Naive thymus-derived CD4-positive, alpha-beta T cell (primary cell): ENCODE data around the gene LDLRAD4. TPM values are rescaled to one million over a fixed set of nuclear protein-coding genes. Genes with fewer than 3 reads are reported as not detected.

Source experiments
- ATAC-seq: fragments of 150-1000 bp; cut with Tn5 transposase; 2 replicates; pipeline ENCODE4 v1.10.0; 2021; ENCODE audit warnings: mild to moderate bottlenecking, moderate library complexity
- CTCF ChIA-PET: fragments of 350-600 bp; sonication (Branson Sonifier 250); formaldehyde crosslinking; loops from one replicate; lab custom pipeline; 2021; ENCODE audit warnings: antibody characterized with exemption; lab: Charles Lee
- POLR2A ChIA-PET: fragments of 350-600 bp; sonication (Branson Sonifier 250); formaldehyde crosslinking; loops from one replicate; lab custom pipeline; 2021; ENCODE audit warnings: antibody characterized with exemption, inconsistent platforms; lab: Charles Lee
- DNase-seq, 9 donors: peaks; one replicate each; pipeline versions ENCODE4 v3.0.0 to v3.0.0-alpha.2; 2020 to 2022; ENCODE audit warnings: mixed read lengths in 1 of 9
- H3K27ac ChIP-seq: one replicate; pipeline ENCODE4 v1.7.0; 2013; ENCODE audit warnings: mild to moderate bottlenecking, low read depth, low read length, moderate library complexity
- H3K27me3 ChIP-seq, 2 donors: one replicate each; pipeline ENCODE4 v1.7.0; 2013; ENCODE audit warnings: low read length in 2 of 2, mild to moderate bottlenecking in 2 of 2, moderate library complexity in 2 of 2; ENCODE audit not compliant: control insufficient read depth in 2 of 2, insufficient read depth in 2 of 2
- H3K36me3 ChIP-seq, 3 experiments: 1 replicate in 2 of 3; 2 replicates in 1 of 3; pipeline ENCODE4 v1.7.0; 2013; ENCODE audit warnings: low read length in 3 of 3, mild to moderate bottlenecking in 3 of 3, moderate library complexity in 1 of 3; ENCODE audit not compliant: insufficient read depth in 3 of 3, control insufficient read depth in 2 of 3
- H3K4me1 ChIP-seq, 2 donors: one replicate each; pipeline ENCODE4 v1.7.0; 2013; ENCODE audit warnings: low read length in 2 of 2, mild to moderate bottlenecking in 2 of 2, moderate library complexity in 1 of 2; ENCODE audit not compliant: control insufficient read depth in 2 of 2, insufficient read depth in 2 of 2
- H3K4me3 ChIP-seq: 2 replicates; pipeline ENCODE4 v1.7.0; 2013; ENCODE audit warnings: mild to moderate bottlenecking, low read length
- H3K9me3 ChIP-seq, 3 experiments: 1 replicate in 2 of 3; 2 replicates in 1 of 3; pipeline ENCODE4 v1.7.0; 2013; ENCODE audit warnings: low read length in 3 of 3; ENCODE audit not compliant: control insufficient read depth in 2 of 3
- H3K27ac Mint-ChIP-seq, 9 donors: one replicate each; pipeline ENCODE4 v1.8.0; 2020 to 2022; ENCODE audit warnings: mixed read lengths in 9 of 9, mild to moderate bottlenecking in 8 of 9, moderate library complexity in 5 of 9, inconsistent platforms in 2 of 9
- H3K27me3 Mint-ChIP-seq, 5 donors: one replicate each; pipeline ENCODE4 v1.8.0; 2021 to 2022; ENCODE audit warnings: mixed read lengths in 5 of 5, mild to moderate bottlenecking in 1 of 5
- H3K36me3 Mint-ChIP-seq, 5 donors: one replicate each; pipeline ENCODE4 v1.8.0; 2020 to 2022; ENCODE audit warnings: mixed read lengths in 5 of 5, mild to moderate bottlenecking in 3 of 5, inconsistent platforms in 1 of 5
- H3K4me1 Mint-ChIP-seq, 7 donors: one replicate each; pipeline ENCODE4 v1.8.0; 2020 to 2022; ENCODE audit warnings: mixed read lengths in 7 of 7, mild to moderate bottlenecking in 3 of 7, inconsistent platforms in 1 of 7
- H3K4me3 Mint-ChIP-seq, 10 donors: one replicate each; pipeline ENCODE4 v1.8.0; 2020 to 2022; ENCODE audit warnings: mild to moderate bottlenecking in 10 of 10, mixed read lengths in 10 of 10, moderate library complexity in 6 of 10, inconsistent platforms in 2 of 10
- H3K9me3 Mint-ChIP-seq, 11 donors: one replicate each; pipeline ENCODE4 v1.8.0; 2020 to 2022; ENCODE audit warnings: mixed read lengths in 11 of 11, mild to moderate bottlenecking in 4 of 11, inconsistent platforms in 1 of 11, moderate library complexity in 1 of 11
- intact Hi-C, 2 donors: fragments of 100-400 bp; cut with micrococcal nuclease; formaldehyde crosslinking; loops; one replicate each; pipeline ENCODE4 v1.15.1; 2023
- polyA plus RNA-seq, 2 donors: library from polyadenylated mRNA; unstranded; fragments of 300-500 nt; fragmentation: Illumina TruSeq; gene quantifications; one replicate each; pipeline ENCODE4 v1.2.3, GENCODE V29; 2021
- total RNA-seq, 6 experiments: library from RNA in 5 of 6; stranded (reverse) in 5 of 6; gene quantifications; 1 replicate in 5 of 6; 2 replicates in 1 of 6; pipeline ENCODE4 v1.2.3 and lab custom pipeline; 2021 to 2026

Gene LDLRAD4
- total and polyA plus RNA-seq, 7 experiments from 2014 or later: 13.0 to 84.3 (median 53.7) TPM

DNA sequence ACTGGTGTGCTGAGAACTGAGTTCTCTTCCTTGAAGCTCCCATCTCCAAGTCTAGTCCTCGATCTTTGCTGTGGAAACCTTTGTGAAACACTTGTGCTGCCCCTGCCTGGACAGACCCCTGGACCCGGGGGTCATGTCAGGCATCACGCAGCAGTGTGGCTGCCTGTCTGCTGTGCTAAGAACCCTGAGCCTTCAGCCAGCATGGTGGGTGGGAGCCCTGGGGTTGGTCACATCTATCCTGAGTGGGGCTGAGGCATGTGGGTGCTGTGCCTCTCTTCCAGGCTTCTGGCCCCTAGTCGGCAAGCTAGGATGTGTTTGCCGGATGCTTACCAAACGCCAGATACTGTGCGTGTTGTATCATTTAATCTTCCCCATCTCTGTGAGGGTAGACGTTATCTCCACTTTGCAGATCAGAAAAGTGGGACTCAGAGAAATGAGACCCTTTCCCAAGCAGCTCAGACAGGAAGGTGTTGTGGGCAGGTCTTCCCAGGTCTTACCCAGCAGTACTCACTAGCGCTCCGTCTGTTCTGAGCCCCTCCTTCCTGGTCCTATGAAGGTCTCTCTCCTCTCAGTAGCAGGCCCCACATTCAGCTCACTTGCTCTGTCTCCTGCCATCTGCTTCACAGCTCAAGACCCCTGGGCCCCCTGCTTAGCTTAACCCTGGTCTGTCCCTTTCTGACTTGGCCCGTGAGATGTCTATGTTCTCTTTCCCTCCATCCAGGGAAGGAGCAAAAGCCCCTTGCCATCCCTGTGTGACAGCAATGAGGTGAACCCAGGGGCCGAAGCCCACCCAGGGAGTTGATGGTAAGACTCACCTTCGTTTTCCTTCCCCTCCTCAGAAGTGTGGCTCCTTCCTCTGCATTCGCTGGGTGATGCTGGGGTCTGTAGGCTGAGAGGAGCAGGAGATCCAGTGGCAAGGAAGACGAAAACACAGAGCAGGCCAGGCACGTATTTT lies 265.0 kb downstream of the LDLRAD4 start:
- Histone ChIP-seq H3K9me3 (peaks cover 0 to 3% (median 0%) of the 10 kb centered on the region in 3 experiments), H3K36me3 (peaks cover 0 to 24% (median 0%) of the 10 kb centered on the region in 3 experiments), H3K27ac (peak overlapping the region; percentile 50), H3K4me1 (no peaks in the 10 kb centered on the region), H3K4me3 (no peak overlapping the region), H3K27me3 (no peaks in the 10 kb centered on the region)
- H3K36me3 Mint-ChIP-seq: peaks cover 2 to 39% (median 25%) of the 10 kb centered on the region in 5 donors
- no peaks in the 10 kb centered on the region for H3K27me3 Mint-ChIP-seq
- H3K9me3 Mint-ChIP-seq: peaks cover 0 to 15% (median under 1%) of the 10 kb centered on the region in 11 donors
- ChIA-PET POLR2A (interaction anchor here (0.6 kb wide), 1 partner anchor 211 kb away, joined by 3 read pairs; no protein-coding TSS in a partner anchor), CTCF (interaction anchor here (1.0 to 1.4 kb wide), 2 partner anchors 93 to 267 kb away, joined by 3 read pairs; no protein-coding TSS in a partner anchor)
- ATAC-seq (no peak), DNase-seq (peak in 1 of 9 donors; percentile 27)
- peak overlapping the region in 8 of 9 donors; percentile 81 to 94 (median 88) for H3K27ac Mint-ChIP-seq
- intact Hi-C loops: loop anchor here in 1 of 2 donors (2.0 kb wide), 1 partner anchor 267 kb away; no protein-coding TSS in a partner anchor
- peak overlapping the region in 2 of 10 donors; percentile 16 to 44 for H3K4me3 Mint-ChIP-seq
- H3K4me1 Mint-ChIP-seq: peaks cover 23 to 69% (median 43%) of the 10 kb centered on the region in 7 donors

DNA sequence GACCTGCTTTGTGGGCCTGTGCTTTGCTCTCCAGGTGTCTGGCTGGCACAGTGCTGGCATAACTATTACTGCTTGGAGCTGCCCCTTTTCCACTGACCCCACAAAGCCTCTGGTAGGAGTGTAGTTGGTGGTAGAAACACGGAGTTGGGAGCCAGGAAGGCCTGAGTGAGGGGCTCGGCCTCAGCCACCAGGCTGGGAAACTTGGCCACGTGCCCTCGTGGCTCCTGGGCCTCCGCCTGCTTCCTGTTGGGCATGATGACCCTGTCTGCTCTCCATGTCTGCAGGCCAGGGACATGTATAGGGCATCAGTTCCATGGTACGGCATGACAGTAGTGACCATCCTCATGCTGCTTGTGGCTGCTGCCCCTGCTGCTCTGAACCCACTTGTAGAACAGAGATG lies 266.6 kb downstream of the LDLRAD4 start:
- DNase-seq: no peak
- Mint-ChIP-seq H3K27me3 (no peaks in the 10 kb centered on the region), H3K4me3 (no peak overlapping the region), H3K9me3 (peaks cover 0 to 3% (median 0%) of the 10 kb centered on the region in 11 donors), H3K4me1 (peaks cover 21 to 73% (median 39%) of the 10 kb centered on the region in 7 donors), H3K27ac (peak overlapping the region in 4 of 9 donors; percentile 7 to 71 (median 52)), H3K36me3 (peaks cover 0 to 37% (median 14%) of the 10 kb centered on the region in 5 donors)
- Histone ChIP-seq H3K9me3 (peaks cover 0 to 3% (median 0%) of the 10 kb centered on the region in 3 experiments), H3K4me1 (no peaks in the 10 kb centered on the region), H3K4me3 (no peak overlapping the region), H3K27me3 (no peaks in the 10 kb centered on the region), H3K27ac (no peak overlapping the region), H3K36me3 (peaks cover 0 to 24% (median 0%) of the 10 kb centered on the region in 3 experiments)
- ChIA-PET POLR2A (interaction anchor here (0.7 kb wide), 1 partner anchor 93 kb away, joined by 3 read pairs; no protein-coding TSS in a partner anchor), CTCF (no interaction called here)
- ATAC-seq: no peak
- intact Hi-C loops: loop anchor here in 1 of 2 donors (2.0 kb wide), 1 partner anchor 268 kb away; no protein-coding TSS in a partner anchor

DNA sequence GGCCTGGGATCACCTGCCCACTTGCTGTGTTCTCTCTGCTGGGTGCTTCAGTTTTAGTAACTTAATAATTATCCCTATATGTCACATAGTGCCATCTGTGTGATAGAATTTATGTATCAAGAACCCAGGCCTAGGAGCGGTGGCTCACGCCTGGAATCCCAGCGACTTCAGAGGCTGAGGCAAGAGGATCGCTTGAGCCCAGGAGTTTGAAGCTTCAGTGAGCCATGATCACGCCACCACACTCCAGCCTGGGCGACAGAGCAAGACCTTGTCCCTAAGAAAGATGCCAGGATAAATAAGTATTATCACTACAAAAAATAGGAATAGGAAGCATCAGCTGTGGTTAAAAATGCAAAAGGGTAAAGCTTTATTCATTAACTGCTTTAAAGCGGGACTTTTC lies 267.0 kb downstream of the LDLRAD4 start:
- peaks cover 0 to 3% (median 0%) of the 10 kb centered on the region in 11 donors for H3K9me3 Mint-ChIP-seq
- H3K36me3 Mint-ChIP-seq: peaks cover 0 to 33% (median 11%) of the 10 kb centered on the region in 5 donors
- H3K4me1 ChIP-seq: no peaks in the 10 kb centered on the region
- no peak overlapping the region for H3K4me3 Mint-ChIP-seq
- ChIA-PET POLR2A (no interaction called here), CTCF (no interaction called here)
- H3K27ac Mint-ChIP-seq: peak overlapping the region in 6 of 9 donors; percentile 17 to 71 (median 46)
- no peaks in the 10 kb centered on the region for H3K27me3 Mint-ChIP-seq
- no peak overlapping the region for H3K4me3 ChIP-seq
- peaks cover 0 to 3% (median 0%) of the 10 kb centered on the region in 3 experiments for H3K9me3 ChIP-seq
- H3K27ac ChIP-seq: no peak overlapping the region
- DNase-seq (no peak), ATAC-seq (no peak)
- intact Hi-C loops: loop anchor here in 1 of 2 donors (2.0 kb wide), 1 partner anchor 269 kb away; no protein-coding TSS in a partner anchor
- peaks cover 0 to 24% (median 0%) of the 10 kb centered on the region in 3 experiments for H3K36me3 ChIP-seq
- peaks cover 17 to 69% (median 35%) of the 10 kb centered on the region in 7 donors for H3K4me1 Mint-ChIP-seq
- H3K27me3 ChIP-seq: no peaks in the 10 kb centered on the region

DNA sequence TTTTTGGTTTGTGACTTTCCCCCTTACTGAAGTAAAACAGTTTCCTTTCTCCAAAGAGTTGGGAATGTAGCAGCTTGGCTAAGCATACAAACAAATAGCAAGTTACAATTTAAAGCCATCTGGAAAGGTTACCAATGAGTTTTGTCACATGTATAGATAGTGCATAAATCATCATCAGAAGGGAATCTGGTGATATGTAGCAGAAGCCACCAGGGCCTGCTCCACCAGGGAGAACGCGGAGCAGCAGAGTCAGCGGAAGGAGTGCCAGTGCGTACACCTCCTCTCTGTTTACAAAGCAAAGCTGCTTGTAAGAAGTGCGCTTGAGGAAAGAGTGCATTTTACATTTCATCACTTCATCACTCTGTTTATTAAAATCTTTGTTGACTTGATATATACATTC lies 267.7 kb downstream of the LDLRAD4 start:
- Mint-ChIP-seq H3K36me3 (peaks cover 0 to 37% (median 10%) of the 10 kb centered on the region in 5 donors), H3K27ac (peak overlapping the region in 2 of 9 donors; percentile 30 to 32), H3K27me3 (no peaks in the 10 kb centered on the region), H3K4me1 (peaks cover 17 to 63% (median 30%) of the 10 kb centered on the region in 7 donors), H3K9me3 (peaks cover 0 to 3% (median 0%) of the 10 kb centered on the region in 11 donors), H3K4me3 (no peak overlapping the region)
- Histone ChIP-seq H3K9me3 (peaks cover 0 to 3% (median 0%) of the 10 kb centered on the region in 3 experiments), H3K27me3 (no peaks in the 10 kb centered on the region), H3K4me3 (no peak overlapping the region), H3K27ac (no peak overlapping the region), H3K36me3 (peaks cover 0 to 26% (median 0%) of the 10 kb centered on the region in 3 experiments), H3K4me1 (no peaks in the 10 kb centered on the region)
- ATAC-seq (no peak), DNase-seq (no peak)
- CTCF ChIA-PET: no interaction called here
- intact Hi-C loops: no loop called here
- POLR2A ChIA-PET: no interaction called here

DNA sequence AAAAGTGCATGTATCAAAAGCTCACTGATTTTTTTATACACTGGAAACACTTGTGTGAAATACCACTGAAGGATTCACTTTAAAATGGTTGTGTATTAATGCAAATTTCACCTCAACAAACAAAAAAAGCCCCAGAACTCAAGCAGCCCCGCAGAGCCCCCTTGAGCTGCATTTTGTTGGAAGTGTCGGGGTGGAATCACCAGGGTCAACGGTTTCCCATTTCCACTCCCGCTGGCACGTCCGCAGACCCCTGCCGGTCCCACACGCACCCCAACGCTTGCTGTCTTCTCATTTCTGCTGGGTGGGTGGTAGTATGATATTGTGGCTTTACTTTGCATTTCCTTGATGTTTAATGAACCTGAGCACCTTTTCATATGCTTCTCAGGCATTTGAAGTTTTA lies 268.1 kb downstream of the LDLRAD4 start:
- Histone ChIP-seq H3K36me3 (peaks cover 0 to 30% (median 0%) of the 10 kb centered on the region in 3 experiments), H3K9me3 (peaks cover 0 to 3% (median 0%) of the 10 kb centered on the region in 3 experiments), H3K27me3 (no peaks in the 10 kb centered on the region), H3K4me1 (no peaks in the 10 kb centered on the region), H3K27ac (no peak overlapping the region), H3K4me3 (no peak overlapping the region)
- Mint-ChIP-seq H3K4me3 (no peak overlapping the region), H3K4me1 (peaks cover 14 to 59% (median 26%) of the 10 kb centered on the region in 7 donors), H3K27ac (peak overlapping the region in 3 of 9 donors; percentile 32 to 81 (median 42)), H3K9me3 (peaks cover 0 to 3% (median 0%) of the 10 kb centered on the region in 11 donors), H3K27me3 (no peaks in the 10 kb centered on the region), H3K36me3 (peaks cover 0 to 40% (median 10%) of the 10 kb centered on the region in 5 donors)
- intact Hi-C loops: no loop called here
- ATAC-seq (no peak), DNase-seq (no peak)
- POLR2A ChIA-PET: no interaction called here
- CTCF ChIA-PET: no interaction called here

DNA sequence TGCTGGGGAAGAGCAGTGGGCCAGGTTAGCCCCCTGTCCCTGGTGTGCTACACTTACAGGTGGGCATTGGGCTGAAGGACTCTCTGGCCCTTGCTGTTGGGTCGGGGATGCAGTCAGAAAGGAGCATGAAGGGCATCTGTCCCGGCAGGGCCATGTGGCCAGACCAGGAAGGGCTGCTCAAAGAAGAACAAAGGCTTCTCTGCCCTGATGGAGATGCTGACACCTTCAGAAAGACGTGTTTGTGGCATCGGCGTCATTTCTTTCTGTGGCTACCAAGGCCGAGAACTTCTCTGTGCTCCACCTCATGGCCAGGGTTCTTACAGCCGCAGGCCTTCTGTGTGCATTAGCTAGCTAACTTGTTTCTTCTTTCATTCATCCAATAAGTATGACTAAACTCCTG lies 268.7 kb downstream of the LDLRAD4 start:
- Mint-ChIP-seq H3K4me1 (peaks cover 11 to 55% (median 24%) of the 10 kb centered on the region in 7 donors), H3K9me3 (peaks cover 0 to 3% (median 0%) of the 10 kb centered on the region in 11 donors), H3K36me3 (peaks cover 1 to 43% (median 11%) of the 10 kb centered on the region in 5 donors), H3K27me3 (no peaks in the 10 kb centered on the region), H3K4me3 (no peak overlapping the region), H3K27ac (peak overlapping the region in 5 of 9 donors; percentile 32 to 81 (median 42))
- no peaks in the 10 kb centered on the region for H3K27me3 ChIP-seq
- intact Hi-C loops: no loop called here
- peaks cover 0 to 36% (median 0%) of the 10 kb centered on the region in 3 experiments for H3K36me3 ChIP-seq
- H3K4me1 ChIP-seq: no peaks in the 10 kb centered on the region
- ChIA-PET POLR2A (no interaction called here), CTCF (no interaction called here)
- peaks cover 0 to 3% (median 0%) of the 10 kb centered on the region in 3 experiments for H3K9me3 ChIP-seq
- H3K4me3 ChIP-seq: no peak overlapping the region
- DNase-seq (no peak), ATAC-seq (peak; percentile 49)
- H3K27ac ChIP-seq: no peak overlapping the region
